HG02623 (cell line): Measurements from ENCODE around the gene JAM2.
A peak's percentile ranks its signal among the peaks of the same experiment; 100 is the strongest.
"Not testable (repeated sequence)": the region's sequence is repeated elsewhere in the genome, so short reads cannot be mapped to it uniquely, and the experiment has no call there.

ENCODE experiments used
- ATAC-seq: cut with Tn5 transposase; IDR thresholded peaks from one replicate; pipeline ENCODE4 v1.9.1; 2021; ENCODE audit warnings: moderate library complexity; ENCODE audit not compliant: unreplicated experiment

The JAM2 gene, protein sequence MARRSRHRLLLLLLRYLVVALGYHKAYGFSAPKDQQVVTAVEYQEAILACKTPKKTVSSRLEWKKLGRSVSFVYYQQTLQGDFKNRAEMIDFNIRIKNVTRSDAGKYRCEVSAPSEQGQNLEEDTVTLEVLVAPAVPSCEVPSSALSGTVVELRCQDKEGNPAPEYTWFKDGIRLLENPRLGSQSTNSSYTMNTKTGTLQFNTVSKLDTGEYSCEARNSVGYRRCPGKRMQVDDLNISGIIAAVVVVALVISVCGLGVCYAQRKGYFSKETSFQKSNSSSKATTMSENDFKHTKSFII

DNA sequence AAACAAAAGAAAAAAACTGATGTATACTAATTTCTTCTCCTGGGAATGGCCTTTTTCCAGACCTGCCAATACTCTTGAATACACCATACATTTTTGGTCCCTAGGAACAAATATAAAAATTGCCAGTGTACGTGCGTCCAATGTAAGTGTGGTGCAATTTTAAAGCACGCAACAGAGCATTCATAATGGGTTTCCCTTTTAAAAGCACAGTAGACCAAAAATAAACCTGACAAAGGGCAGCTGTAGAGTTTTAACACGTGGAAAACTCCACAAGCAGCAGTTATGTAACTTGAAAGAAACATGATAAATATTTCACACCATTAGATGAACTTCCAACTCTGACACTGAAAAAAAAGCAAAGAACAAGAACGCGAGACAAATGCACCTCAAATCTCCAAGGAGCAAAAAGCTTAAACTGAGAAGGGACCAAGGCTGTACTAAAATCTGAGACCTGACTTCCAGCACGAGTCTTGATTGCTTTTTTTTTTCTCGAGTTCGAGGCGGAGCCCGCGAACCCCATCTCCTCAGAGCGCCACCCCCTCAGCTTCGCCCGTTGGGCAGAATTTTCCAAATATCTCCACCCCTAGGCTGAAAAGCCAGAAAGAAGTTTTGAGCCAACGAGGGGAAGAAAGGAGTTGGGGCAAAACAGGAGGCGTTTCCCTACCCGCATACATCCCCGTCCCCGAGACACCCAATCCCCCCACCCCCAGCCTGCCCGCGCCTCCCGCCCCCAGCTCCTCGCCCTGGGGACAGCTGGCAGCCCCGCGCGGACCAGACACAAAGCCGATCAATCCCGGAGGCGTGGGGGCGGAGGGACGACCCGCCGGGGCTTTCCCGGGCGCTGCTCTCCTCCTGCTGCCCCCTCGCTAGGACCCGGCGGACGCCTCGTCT is at the start of gene JAM2:
Gene JAM2, plus strand, starts transcription at position 599 of the 891 bp plus-strand sequence. CDS start 564 bp downstream, outside the sequence.
- peak; percentile 32 for ATAC-seq

DNA sequence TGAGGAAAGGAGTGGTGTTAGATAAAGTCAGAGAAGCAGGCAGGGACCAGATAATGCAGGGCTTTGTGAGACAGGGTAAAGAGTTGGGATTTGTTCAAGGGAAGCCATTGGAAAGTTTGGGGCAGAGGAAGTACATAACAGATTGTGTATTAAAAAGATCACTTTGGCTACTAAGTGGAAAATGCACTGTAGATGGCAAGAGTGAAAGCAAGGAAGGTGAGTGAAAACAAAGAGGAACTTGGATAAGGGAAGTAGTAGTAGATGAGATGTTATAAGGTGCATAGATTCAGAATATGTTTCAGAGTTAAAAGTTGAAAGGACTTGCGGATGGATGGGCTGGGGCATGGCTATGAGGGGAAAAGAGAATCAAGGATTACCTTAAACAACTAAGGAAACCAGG is 49.2 kb upstream of the JAM2 start:
- no peak for ATAC-seq

GRCh38 chr21:25607151-25608043 is 31.7 kb upstream of the JAM2 start, which contains the start of gene MRPL39:
Gene MRPL39 (minus strand): TSS chr21:25607481. CDS start chr21:25607475, 6 bp downstream.
- ATAC-seq = peak; percentile 93

- ATAC-seq = peak; percentile 79
Measured at GRCh38 chr21:25608044-25608737, 30.9 kb upstream of the JAM2 start.

DNA sequence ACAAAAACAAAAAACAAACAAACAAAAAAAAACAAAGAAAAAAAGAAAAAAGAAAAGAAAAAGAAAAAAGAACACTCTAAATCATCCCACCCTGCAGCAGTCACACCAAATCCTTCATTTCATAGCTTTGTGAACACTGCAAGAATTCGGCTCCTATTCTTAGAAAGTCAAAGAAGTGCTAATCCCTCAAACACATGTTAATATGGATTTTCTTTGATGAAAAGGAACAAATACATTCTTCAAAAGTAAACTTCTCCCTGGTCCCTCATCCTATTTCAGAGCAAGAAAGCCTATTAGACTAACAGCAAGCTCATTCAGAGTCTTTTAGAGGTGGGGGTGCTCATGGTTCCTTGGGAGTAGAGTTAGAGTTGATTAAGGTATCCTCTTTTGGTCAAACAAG is 24.6 kb upstream of the JAM2 start:
- ATAC-seq = no peak

DNA sequence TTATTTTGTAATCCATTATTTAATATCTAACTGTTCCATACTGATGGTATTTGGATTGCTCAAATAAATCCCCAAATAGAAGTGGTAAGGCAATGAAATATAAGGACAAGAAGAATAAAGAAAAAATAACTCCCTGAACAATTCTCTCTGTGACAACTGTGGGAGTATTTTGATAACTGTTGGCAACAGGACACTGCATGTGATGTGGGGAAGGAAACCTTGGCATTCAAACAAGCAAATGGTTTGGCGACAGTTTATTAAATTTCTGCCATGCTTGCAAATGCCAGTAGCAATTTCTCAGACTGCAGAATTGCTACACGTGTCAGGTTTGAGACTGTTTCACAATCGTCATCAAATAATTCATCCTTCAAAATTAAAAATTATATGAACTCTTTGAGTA is 23.2 kb upstream of the JAM2 start:
- ATAC-seq = no peak

- ATAC-seq = no peak
Measured at GRCh38 chr21:25619198-25619597, 19.9 kb upstream of the JAM2 start.

GRCh38 chr21:25624511-25624910 is 14.5 kb upstream of the JAM2 start:
- no peak for ATAC-seq

DNA sequence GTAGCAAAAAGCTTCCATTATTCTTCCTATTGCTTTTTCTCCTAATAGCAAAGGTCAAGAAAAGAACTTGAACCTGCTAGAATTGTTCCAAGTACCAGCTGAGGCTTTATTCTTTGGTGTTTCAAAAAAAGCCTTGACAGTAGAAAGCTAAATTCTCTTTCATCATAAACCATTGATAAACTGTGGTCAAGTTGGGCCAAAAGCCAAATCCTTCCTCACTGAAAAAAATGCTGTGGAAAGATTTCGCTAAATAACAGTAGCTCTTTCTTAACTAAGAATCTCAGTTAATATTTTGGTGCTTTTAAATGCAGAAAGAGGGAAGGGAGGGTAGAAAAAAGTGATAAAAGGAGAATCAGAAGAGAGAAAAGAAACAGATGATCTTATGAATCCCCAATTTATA is 14.0 kb upstream of the JAM2 start:
- ATAC-seq = no peak

- not testable (repeated sequence) for ATAC-seq
Measured at GRCh38 chr21:25625776-25626555, 13.1 kb upstream of the JAM2 start.

DNA sequence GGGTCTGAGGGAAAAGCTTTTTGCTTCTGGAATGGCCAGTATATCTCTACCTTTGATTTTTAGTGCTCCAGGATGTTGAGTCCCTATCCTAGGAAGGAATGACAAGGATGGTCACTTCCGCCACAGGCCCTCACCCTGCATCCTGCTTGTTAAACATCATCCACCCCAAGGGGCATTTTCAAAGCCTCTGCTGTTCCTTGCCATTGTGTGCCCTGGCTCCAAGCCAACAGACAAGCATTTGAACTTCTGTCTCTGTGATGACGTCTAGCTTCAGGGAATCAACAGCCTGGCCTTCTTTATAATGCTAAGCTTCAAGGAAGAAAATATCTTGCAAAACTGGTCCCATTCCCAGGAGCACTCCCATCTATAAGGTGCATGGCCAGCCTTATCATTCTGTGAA is 12.3 kb upstream of the JAM2 start:
- ATAC-seq = no peak

GRCh38 chr21:25632296-25632695 is 6.8 kb upstream of the JAM2 start:
- no peak for ATAC-seq

DNA sequence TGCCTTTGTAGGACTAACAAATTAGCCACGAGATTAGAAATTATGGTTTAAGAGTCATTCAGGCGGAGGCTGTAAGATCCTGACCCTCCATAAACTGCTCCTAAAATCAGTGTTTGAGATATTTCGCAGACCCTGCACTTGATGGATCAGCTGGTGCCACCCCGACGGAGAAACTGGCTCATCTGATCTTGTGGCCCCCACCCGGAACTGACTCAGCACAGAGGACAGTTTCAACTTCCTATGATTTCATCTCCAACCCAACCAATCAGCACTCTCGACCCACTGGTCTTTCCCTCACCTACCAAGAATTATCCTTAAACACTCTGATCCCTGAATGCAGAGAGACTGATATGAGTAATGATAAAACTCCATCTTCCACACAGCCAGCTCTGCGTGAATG is 3.7 kb upstream of the JAM2 start:
- no peak for ATAC-seq

DNA sequence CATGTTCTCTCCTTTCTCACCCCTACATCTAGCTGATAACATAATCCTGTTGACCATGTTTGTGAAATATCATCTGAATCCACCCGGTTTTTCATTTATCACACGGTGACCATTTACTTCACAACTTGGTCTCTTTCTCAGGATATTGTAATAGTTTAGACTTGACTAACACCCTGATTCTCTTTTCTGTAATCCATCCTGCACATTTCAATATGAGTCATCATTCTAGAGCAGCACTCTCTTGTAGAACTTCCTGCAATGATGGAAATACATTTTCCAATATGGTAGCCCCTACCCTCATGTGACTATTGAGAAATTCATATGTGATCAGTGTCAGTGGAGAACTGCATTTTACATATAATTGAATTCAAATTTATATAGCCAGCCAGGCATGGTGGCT is 2.3 kb upstream of the JAM2 start:
- no peak for ATAC-seq

DNA sequence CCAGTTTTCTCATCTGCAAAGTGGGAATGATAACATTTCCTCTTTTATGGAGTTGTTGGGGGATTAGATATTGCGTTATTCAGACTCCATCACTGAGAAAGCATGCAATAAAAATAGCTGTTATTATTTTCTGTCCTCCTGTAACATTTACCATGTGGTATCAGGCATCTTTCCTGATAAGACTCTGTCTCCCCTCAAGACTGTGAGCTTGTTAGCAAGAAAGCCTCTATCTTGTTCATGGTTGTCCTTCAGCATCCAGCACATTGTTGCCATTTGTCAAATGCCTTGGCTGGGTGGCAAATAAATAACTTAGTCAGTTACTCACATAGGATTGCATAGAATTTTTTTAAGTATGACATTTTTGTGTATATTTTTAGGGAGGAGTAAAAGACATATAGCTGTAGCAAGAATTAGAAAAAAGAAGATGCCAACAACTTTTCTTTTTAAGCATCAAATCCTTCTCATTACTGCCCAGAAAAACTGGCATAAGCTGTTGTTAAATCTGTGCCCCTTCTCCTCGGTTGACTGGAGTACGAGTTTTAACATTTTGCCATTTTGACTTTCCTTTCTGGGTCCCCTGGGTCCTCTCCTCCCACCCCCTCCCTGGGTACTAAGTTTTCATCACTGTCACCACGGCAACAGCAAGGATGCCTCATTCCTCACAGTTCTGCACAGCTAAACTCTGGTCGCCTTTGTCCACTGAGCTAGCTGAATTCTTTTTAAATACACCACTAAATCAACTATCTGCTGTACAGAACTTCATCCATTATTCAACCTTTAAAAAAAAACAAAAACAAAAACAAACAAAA is 1.0 kb upstream of the JAM2 start:
- no peak for ATAC-seq

GRCh38 chr21:25639551-25640201 is 618 bp downstream of the JAM2 start:
- ATAC-seq = peak; percentile 72

- ATAC-seq = peak; percentile 22
Measured at GRCh38 chr21:25640202-25640942, 1.3 kb downstream of the JAM2 start.

DNA sequence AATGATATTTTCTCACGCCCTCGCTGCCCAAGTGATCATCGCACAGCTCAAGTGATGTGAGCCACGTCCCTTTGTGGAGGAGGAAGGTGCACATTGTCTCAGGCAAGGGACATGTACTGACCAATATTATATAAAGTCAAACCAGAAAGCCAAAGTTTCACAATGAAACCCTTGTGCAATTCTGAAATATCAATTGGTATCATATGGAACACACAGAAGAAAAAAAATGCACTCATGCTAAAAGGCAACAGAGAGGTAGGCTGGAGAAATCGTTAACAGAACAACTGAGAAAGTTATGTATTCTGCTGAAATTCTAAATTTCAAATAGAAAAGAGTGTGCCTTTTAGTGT is 1.9 kb downstream of the JAM2 start:
- ATAC-seq = no peak
